Ovary (tissue), 9 donors: ENCODE data around the gene CREG1. TPM values are rescaled to one million over a fixed set of nuclear protein-coding genes. Genes with fewer than 3 reads are reported as not detected.

Experiments
- DNase-seq, 5 donors: peaks; one replicate each; pipeline ENCODE4 v3.0.0-alpha.2; 2019 to 2020
- H3K27ac ChIP-seq, 2 donors: fragments of 200-600 bp; one replicate each; pipeline versions ENCODE4 v1.5.1 to v1.8.0; 2019 to 2022
- H3K27me3 ChIP-seq: fragments of 200-600 bp; one replicate; pipeline ENCODE4 v1.8.0; 2022
- H3K36me3 ChIP-seq: fragments of 200-600 bp; sonication (generic); one replicate; pipeline ENCODE4 v1.5.1; 2019
- H3K4me1 ChIP-seq: one replicate; pipeline ENCODE4 v1.8.1; 2013; ENCODE audit warnings: mild to moderate bottlenecking, moderate library complexity; ENCODE audit not compliant: insufficient read depth
- H3K4me3 ChIP-seq: fragments of 200-600 bp; sonication (generic); one replicate; pipeline ENCODE4 v1.5.1; 2017
- H3K9me3 ChIP-seq, 2 donors: fragments of 200-600 bp in 1 of 2; sonication (generic) in 1 of 2; one replicate each; pipeline versions ENCODE4 v1.5.1 to v1.8.1; 2013 to 2019; ENCODE audit warnings: mild to moderate bottlenecking in 1 of 2, moderate library complexity in 1 of 2
- EP300 ChIP-seq: sonication (generic); formaldehyde crosslinking; IDR thresholded peaks from one replicate; pipeline ENCODE4 v1.6.1; 2017; ENCODE audit warnings: antibody characterized with exemption
- POLR2A ChIP-seq: fragments of 450-650 bp; IDR thresholded peaks from one replicate; pipeline ENCODE4 v1.6.1; 2017; ENCODE audit warnings: antibody characterized with exemption, mild to moderate bottlenecking, moderate library complexity
- WGBS, 3 donors: extraction: QIAGEN DNeasy Blood & Tissue Kit in 1 of 3; methylation state at CpG; one replicate each; pipeline versions ENCODE4 v1.1.5 to v1.1.7; 2013 to 2017; 5-methylcytosine and 5-hydroxymethylcytosine counted together
- intact Hi-C, 4 donors: fragments of 100-400 bp; cut with DNase I; formaldehyde crosslinking; loops; one replicate each; pipeline versions ENCODE4 v1.11.0 to v1.15.1; 2022 to 2023
- polyA plus RNA-seq, 2 donors: library from polyadenylated mRNA; stranded (reverse); fragments of 200-250 nt in 1 of 2; fragments of 350-450 nt in 1 of 2; fragmentation: Illumina TruSeq in 1 of 2; extraction: RNeasy Lipid Tissue Mini Kit (QIAGEN cat#74804) in 1 of 2; gene quantifications; one replicate each; pipeline ENCODE4 v1.2.3, GENCODE V29; 2013 to 2014
- total RNA-seq, 7 donors: library from RNA; depleted of rRNA in 2 of 7; stranded (reverse); fragments of >200 nt in 2 of 7; fragmentation: NEBNext Ultra II Directional in 3 of 7; extraction: Animal tissue kit (Norgen Biotek cat#: 25700) in 3 of 7; gene quantifications; one replicate each; pipeline versions ENCODE4 v1.1.0 to v1.2.4, GENCODE V29; 2016 to 2023
- TF ChIP-seq, protein P1 (sequence below), 3 donors: fragments of 450-650 bp in 2 of 3; fragments of 200-600 bp in 1 of 3; IDR thresholded peaks; one replicate each; pipeline versions ENCODE4 v1.5.1 to v1.8.0; 2016 to 2022; ENCODE audit warnings: antibody characterized with exemption in 3 of 3, mild to moderate bottlenecking in 1 of 3
- donor health status: DM: no; HTN: no; CAD: no; lungs with moderate emphysema.
- donor health status: DM: no; HTN: no; CAD: no.
- donor health status: Bipolar disorder and iron deficiency.
- donor health status: DM: yes; HTN: yes; CAD: no.
- donor health status: DM: no; HTN: no; CAD: no.
- donor health status: DM: yes; HTN: yes; CAD: no.

Gene CREG1
- total and polyA plus RNA-seq, 9 donors = 82.2 to 203 (median 96.8) TPM

DNA sequence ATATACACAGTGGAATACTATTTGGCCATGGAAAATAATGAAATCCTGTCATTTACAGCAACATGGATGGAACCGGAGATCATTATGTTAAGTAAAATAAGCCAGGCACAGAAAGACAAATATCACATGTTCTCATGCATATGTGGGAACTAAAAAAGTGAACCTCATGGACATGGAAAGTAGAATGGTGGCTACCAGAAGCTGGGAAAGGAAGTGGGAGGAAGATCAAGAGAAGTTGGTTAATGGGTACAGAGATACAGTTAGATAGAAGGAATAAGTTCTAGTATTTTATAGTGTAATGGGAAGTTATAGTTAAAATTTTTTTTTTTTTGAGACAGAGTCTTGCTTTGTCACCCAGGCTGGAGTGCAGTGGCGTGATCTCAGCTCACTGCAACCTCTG lies 34.8 kb upstream of the CREG1 start:
- intact Hi-C loops = no loop called here
- no peaks in the 10 kb centered on the region for H3K9me3 ChIP-seq
- no peak for DNase-seq
- no peaks in the 10 kb centered on the region for H3K27me3 ChIP-seq
- WGBS, 3 donors = 72 to 92% (median 90%) methylated on average over 2 of the region's 2 CpGs
- H3K4me1 ChIP-seq = no peaks in the 10 kb centered on the region
- no peaks in the 10 kb centered on the region for H3K36me3 ChIP-seq
- TF ChIP-seq, protein P1, sequence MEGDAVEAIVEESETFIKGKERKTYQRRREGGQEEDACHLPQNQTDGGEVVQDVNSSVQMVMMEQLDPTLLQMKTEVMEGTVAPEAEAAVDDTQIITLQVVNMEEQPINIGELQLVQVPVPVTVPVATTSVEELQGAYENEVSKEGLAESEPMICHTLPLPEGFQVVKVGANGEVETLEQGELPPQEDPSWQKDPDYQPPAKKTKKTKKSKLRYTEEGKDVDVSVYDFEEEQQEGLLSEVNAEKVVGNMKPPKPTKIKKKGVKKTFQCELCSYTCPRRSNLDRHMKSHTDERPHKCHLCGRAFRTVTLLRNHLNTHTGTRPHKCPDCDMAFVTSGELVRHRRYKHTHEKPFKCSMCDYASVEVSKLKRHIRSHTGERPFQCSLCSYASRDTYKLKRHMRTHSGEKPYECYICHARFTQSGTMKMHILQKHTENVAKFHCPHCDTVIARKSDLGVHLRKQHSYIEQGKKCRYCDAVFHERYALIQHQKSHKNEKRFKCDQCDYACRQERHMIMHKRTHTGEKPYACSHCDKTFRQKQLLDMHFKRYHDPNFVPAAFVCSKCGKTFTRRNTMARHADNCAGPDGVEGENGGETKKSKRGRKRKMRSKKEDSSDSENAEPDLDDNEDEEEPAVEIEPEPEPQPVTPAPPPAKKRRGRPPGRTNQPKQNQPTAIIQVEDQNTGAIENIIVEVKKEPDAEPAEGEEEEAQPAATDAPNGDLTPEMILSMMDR (IDR thresholded peaks at IDR 0.05) = no peak
- TF ChIP-seq POLR2A (no peak), EP300 (no peak)
- H3K4me3 ChIP-seq = no peak overlapping the region
- H3K27ac ChIP-seq = no peak overlapping the region

DNA sequence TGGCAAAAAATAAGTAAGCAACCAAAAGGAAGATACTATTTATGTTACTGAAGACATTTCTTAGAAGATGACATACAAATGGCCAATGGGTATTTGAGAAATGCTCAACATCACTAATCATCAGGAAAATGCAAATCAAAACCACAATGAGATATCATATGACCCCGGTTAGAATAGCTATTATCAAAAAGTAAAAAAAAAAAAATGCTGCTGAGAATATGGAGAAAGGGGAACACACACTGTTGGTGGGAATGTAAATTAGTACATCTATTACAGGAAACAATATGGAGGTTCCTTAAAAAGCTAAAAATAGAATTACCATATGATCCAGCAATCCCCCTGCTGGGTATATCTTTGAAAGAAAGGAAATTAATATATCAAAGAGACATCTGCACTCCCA lies 34.3 kb upstream of the CREG1 start:
- Histone ChIP-seq H3K4me1 (no peaks in the 10 kb centered on the region), H3K9me3 (no peaks in the 10 kb centered on the region), H3K27me3 (no peaks in the 10 kb centered on the region), H3K27ac (no peak overlapping the region), H3K36me3 (no peaks in the 10 kb centered on the region), H3K4me3 (no peak overlapping the region)
- 77 to 88% (median 83%) methylated on average over 1 of the region's 1 CpG for WGBS, 3 donors
- intact Hi-C loops = no loop called here
- DNase-seq = no peak
- TF ChIP-seq, protein P1 (IDR thresholded peaks at IDR 0.05) = no peak
- TF ChIP-seq POLR2A (no peak), EP300 (no peak)

DNA sequence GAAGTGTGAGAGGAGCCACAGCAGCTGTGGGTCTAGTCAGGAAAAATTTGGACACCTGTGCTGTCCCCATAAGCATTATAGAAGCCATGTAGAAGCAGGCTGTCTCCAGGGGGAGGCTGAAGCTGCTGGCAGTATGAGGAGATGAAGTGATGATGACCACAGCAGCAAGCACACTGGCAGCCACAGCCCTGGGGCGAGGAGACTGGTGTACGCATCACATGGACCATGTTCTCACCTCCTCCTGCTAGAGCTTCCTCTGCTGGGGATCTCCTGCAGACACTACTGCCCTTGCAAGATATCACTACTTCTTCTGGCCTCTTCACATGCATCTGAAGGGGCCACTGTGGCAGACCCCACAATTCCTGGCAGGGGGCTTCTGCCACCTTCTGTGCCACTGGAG lies 33.8 kb upstream of the CREG1 start:
- no peak for DNase-seq
- Histone ChIP-seq H3K9me3 (no peaks in the 10 kb centered on the region), H3K4me1 (no peaks in the 10 kb centered on the region), H3K36me3 (no peaks in the 10 kb centered on the region), H3K4me3 (no peak overlapping the region), H3K27ac (no peak overlapping the region), H3K27me3 (no peaks in the 10 kb centered on the region)
- 88 to 98% (median 97%) methylated on average over 2 of the region's 2 CpGs for WGBS, 3 donors
- TF ChIP-seq EP300 (no peak), POLR2A (no peak)
- intact Hi-C loops = no loop called here

DNA sequence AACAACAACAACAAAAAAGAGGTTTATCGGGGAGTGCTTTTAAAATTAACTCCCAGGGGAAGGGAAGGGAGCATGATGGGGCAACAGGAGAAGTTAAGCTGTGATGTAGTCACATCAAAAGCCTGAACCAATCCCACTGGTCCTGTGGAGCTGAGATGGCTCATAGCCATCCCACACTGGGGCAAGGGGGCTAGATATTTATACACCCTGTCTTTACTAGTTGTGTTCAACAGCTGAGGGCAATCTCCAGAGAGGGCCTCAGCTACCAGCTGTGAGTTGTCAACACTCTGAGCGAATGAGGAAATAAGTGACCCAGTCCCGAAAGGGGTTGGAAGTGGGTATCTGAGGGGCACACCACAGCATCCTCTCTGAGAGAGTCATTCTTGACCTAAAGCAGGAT lies 31.0 kb upstream of the CREG1 start:
- DNase-seq = no peak
- intact Hi-C loops = no loop called here
- no peak overlapping the region for H3K27ac ChIP-seq
- no peaks in the 10 kb centered on the region for H3K36me3 ChIP-seq
- TF ChIP-seq, protein P1 (IDR thresholded peaks at IDR 0.05) = no peak
- TF ChIP-seq POLR2A (no peak), EP300 (no peak)
- H3K27me3 ChIP-seq = no peaks in the 10 kb centered on the region
- no peaks in the 10 kb centered on the region for H3K4me1 ChIP-seq
- 72 to 78% (median 77%) methylated on average over 3 of the region's 3 CpGs for WGBS, 3 donors
- no peak overlapping the region for H3K4me3 ChIP-seq
- no peaks in the 10 kb centered on the region for H3K9me3 ChIP-seq

DNA sequence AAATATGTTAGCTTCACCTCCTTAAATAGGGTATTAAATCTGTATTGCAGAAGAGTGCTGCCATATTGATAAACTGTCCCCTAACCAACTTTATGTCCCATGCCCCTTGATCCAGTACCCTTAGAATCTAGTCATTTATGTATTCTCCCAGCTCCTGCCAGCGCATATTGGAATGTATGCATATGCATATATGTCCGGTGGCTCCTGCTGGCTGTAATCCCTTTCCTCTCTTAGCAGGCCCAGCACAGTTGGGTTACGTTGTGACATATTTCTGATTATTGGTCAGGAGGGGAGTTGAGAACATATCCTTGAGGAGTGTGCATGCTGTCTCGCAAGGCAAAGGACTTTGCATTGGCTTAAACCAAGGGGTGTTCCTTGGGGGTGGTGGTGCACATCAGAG lies 29.2 kb upstream of the CREG1 start:
- intact Hi-C loops = no loop called here
- Histone ChIP-seq H3K4me1 (no peaks in the 10 kb centered on the region), H3K9me3 (no peaks in the 10 kb centered on the region), H3K36me3 (no peaks in the 10 kb centered on the region), H3K27me3 (no peaks in the 10 kb centered on the region), H3K4me3 (no peak overlapping the region), H3K27ac (no peak overlapping the region)
- WGBS, 3 donors = 93 to 98% (median 96%) methylated on average over 4 of the region's 4 CpGs
- no peak for DNase-seq
- TF ChIP-seq, protein P1 (IDR thresholded peaks at IDR 0.05) = no peak
- TF ChIP-seq EP300 = no peak
- TF ChIP-seq POLR2A = no peak
